B cell (primary cell): ENCODE results near the gene LIPC. TPM values are rescaled to one million over a fixed set of nuclear protein-coding genes. Genes with fewer than 3 reads are reported as not detected.

ENCODE experiments used
- ATAC-seq: fragments of 200-7000 bp; cut with Tn5 transposase; one replicate; pipeline ENCODE4 v1.10.0; 2021; ENCODE audit warnings: low read depth, mild to moderate bottlenecking, moderate number of reproducible peaks, moderate library complexity
- CTCF ChIA-PET: fragments of 350-600 bp; sonication (Branson Sonifier 250); formaldehyde crosslinking; loops from one replicate; lab custom pipeline; 2021; ENCODE audit warnings: antibody characterized with exemption, inconsistent platforms; lab: Charles Lee
- POLR2A ChIA-PET: fragments of 350-600 bp; sonication (Branson Sonifier 250); formaldehyde crosslinking; loops from one replicate; lab custom pipeline; 2021; ENCODE audit warnings: antibody characterized with exemption; lab: Charles Lee
- DNase-seq: peaks from one replicate; pipeline ENCODE4 v3.0.0; 2013
- H2AFZ ChIP-seq: 2 replicates; pipeline ENCODE4 v1.6.1; 2012; ENCODE audit warnings: mild to moderate bottlenecking, low read depth, low read length; ENCODE audit not compliant: insufficient read depth, poor library complexity, severe bottlenecking
- H3K27ac ChIP-seq, 2 donors: 1 replicate in 1 of 2; 2 replicates in 1 of 2; pipeline ENCODE4 v1.5.1; 2012 to 2013; ENCODE audit warnings: low read length in 2 of 2, mild to moderate bottlenecking in 2 of 2, moderate library complexity in 1 of 2
- H3K27me3 ChIP-seq, 4 experiments: fragments of 200-600 bp in 1 of 4; sonication (generic) in 1 of 4; replicated peaks in 1 of 4; 1 replicate in 2 of 4; 2 replicates in 2 of 4; pipeline versions ENCODE4 v1.6.1 to v1.7.0; 2013 to 2016; ENCODE audit warnings: low read length in 3 of 4, mild to moderate bottlenecking in 2 of 4, mixed read lengths in 1 of 4, moderate library complexity in 1 of 4; ENCODE audit not compliant: insufficient read depth in 4 of 4, control insufficient read depth in 3 of 4; ENCODE audit errors: control extremely low read depth in 1 of 4
- H3K36me3 ChIP-seq, 2 experiments: replicated peaks in 1 of 2; 1 replicate in 1 of 2; 2 replicates in 1 of 2; pipeline versions ENCODE4 v1.6.1 to v1.7.1; 2013; ENCODE audit warnings: low read length in 1 of 2; ENCODE audit not compliant: insufficient read depth in 2 of 2, control insufficient read depth in 1 of 2; ENCODE audit errors: control extremely low read depth in 1 of 2, extremely low read depth in 1 of 2
- H3K4me1 ChIP-seq, 2 donors: fragments of 200-600 bp in 1 of 2; sonication (generic) in 1 of 2; 1 replicate in 1 of 2; 2 replicates in 1 of 2; pipeline versions ENCODE4 v1.5.1 to v1.6.1; 2013 to 2017; ENCODE audit warnings: low read length in 2 of 2; ENCODE audit not compliant: control insufficient read depth in 2 of 2, insufficient read depth in 2 of 2
- H3K4me2 ChIP-seq: replicated peaks from 2 replicates; pipeline ENCODE3; 2012; ENCODE audit warnings: mild to moderate bottlenecking, low read depth, low read length; ENCODE audit not compliant: poor library complexity, severe bottlenecking
- H3K4me3 ChIP-seq, 5 experiments: fragments of 200-600 bp in 1 of 5; sonication (generic) in 1 of 5; 1 replicate in 3 of 5; 2 replicates in 2 of 5; pipeline versions ENCODE4 v1.5.1 to v1.7.0; 2011 to 2016; ENCODE audit warnings: low read length in 4 of 5, mild to moderate bottlenecking in 4 of 5, low read depth in 2 of 5, control low read depth in 1 of 5, moderate library complexity in 1 of 5; ENCODE audit not compliant: insufficient read depth in 1 of 5; ENCODE audit errors: control extremely low read depth in 1 of 5, extremely low read depth in 1 of 5
- H3K79me2 ChIP-seq: fragments of 200-600 bp; sonication (generic); one replicate; pipeline ENCODE4 v1.6.0; 2016; ENCODE audit warnings: low read length; ENCODE audit not compliant: control insufficient read depth, insufficient read depth
- H3K9ac ChIP-seq: fragments of 200-600 bp; sonication (generic); 2 replicates; pipeline ENCODE4 v1.6.1; 2017; ENCODE audit warnings: mild to moderate bottlenecking, low read length, moderate library complexity
- H3K9me3 ChIP-seq, 3 donors: one replicate each; pipeline versions ENCODE4 v1.6.1 to v1.7.1; 2013; ENCODE audit warnings: low read length in 2 of 3; ENCODE audit not compliant: control insufficient read depth in 2 of 3, insufficient read depth in 1 of 3; ENCODE audit errors: control extremely low read depth in 1 of 3
- H4K20me1 ChIP-seq: 2 replicates; pipeline ENCODE4 v1.6.0; 2012; ENCODE audit warnings: mild to moderate bottlenecking, low read length; ENCODE audit not compliant: insufficient read depth, control insufficient read depth, poor library complexity, severe bottlenecking
- H3K27ac Mint-ChIP-seq: one replicate; pipeline ENCODE4 v1.8.0; 2021; ENCODE audit warnings: mixed read lengths
- H3K27me3 Mint-ChIP-seq: one replicate; pipeline ENCODE4 v1.8.0; 2021; ENCODE audit warnings: mixed read lengths
- H3K4me1 Mint-ChIP-seq: one replicate; pipeline ENCODE4 v1.8.0; 2021; ENCODE audit warnings: mixed read lengths
- H3K4me3 Mint-ChIP-seq: one replicate; pipeline ENCODE4 v1.8.0; 2021; ENCODE audit warnings: mixed read lengths
- H3K9me3 Mint-ChIP-seq: one replicate; pipeline ENCODE4 v1.8.0; 2022; ENCODE audit warnings: mixed read lengths; ENCODE audit not compliant: insufficient read depth
- CTCF ChIP-seq: fragments of 200-600 bp; IDR thresholded peaks from one replicate; pipeline ENCODE4 v1.8.0; 2022; ENCODE audit warnings: antibody characterized with exemption, mild to moderate bottlenecking
- EZH2 ChIP-seq: IDR thresholded peaks from 2 replicates; pipeline ENCODE4 v1.6.1; 2012; ENCODE audit warnings: borderline replicate concordance, low read depth, mild to moderate bottlenecking, moderate library complexity, low read length; ENCODE audit not compliant: insufficient read depth, poor library complexity, severe bottlenecking
- WGBS: methylation state at CpG from one replicate; pipeline ENCODE4 v1.1.5; 2013; ENCODE audit warnings: missing lambda C conversion rate; ENCODE audit not compliant: insufficient coverage; 5-methylcytosine and 5-hydroxymethylcytosine counted together
- intact Hi-C: fragments of 100-400 bp; cut with micrococcal nuclease; formaldehyde crosslinking; loops from one replicate; pipeline ENCODE4 v1.10.0; 2022
- polyA plus RNA-seq: library from polyadenylated mRNA; depleted of rRNA; stranded (reverse); fragments of >200 nt; gene quantifications from 2 replicates; pipeline ENCODE4 v1.2.3, GENCODE V29; 2012
- total RNA-seq, 2 donors: library from RNA; stranded (reverse); fragments of 120-200 nt in 1 of 2; gene quantifications; 1 replicate in 1 of 2; 2 replicates in 1 of 2; pipeline versions ENCODE4 v1.2.3 to v1.2.4, GENCODE V29; 2013 to 2022

The LIPC gene
- total and polyA plus RNA-seq, 2 donors (not counting 1 experiment from before 2014, with no cell fraction given), result not detected

- no CpG with 5 or more reads among the region's 1 CpG for WGBS
- H3K9me3 ChIP-seq, result no peaks in the 10 kb centered on the region
- ChIA-PET CTCF (no interaction called here), POLR2A (no interaction called here)
- DNase-seq, result no peak
- no peaks in the 10 kb centered on the region for H3K36me3 ChIP-seq
- no peak overlapping the region for H3K4me2 ChIP-seq
- ATAC-seq, result no peak
- no peak overlapping the region for H3K27ac ChIP-seq
- Mint-ChIP-seq H3K4me1 (peaks cover 11% of the 10 kb centered on the region), H3K4me3 (no peak overlapping the region), H3K27me3 (peaks cover 18% of the 10 kb centered on the region), H3K9me3 (no peaks in the 10 kb centered on the region), H3K27ac (no peak overlapping the region)
- no peaks in the 10 kb centered on the region for H4K20me1 ChIP-seq
- H3K9ac ChIP-seq, result no peak overlapping the region
- H3K4me1 ChIP-seq, result peaks cover 5 to 7% of the 10 kb centered on the region in 2 donors
- no peak overlapping the region for H2AFZ ChIP-seq
- TF ChIP-seq CTCF (no peak), EZH2 (no peak)
- intact Hi-C loops, result no loop called here
- H3K4me3 ChIP-seq, result no peak overlapping the region
- H3K79me2 ChIP-seq, result no peaks in the 10 kb centered on the region
- H3K27me3 ChIP-seq, result no peaks in the 10 kb centered on the region
Measured at GRCh38 chr15:58407236-58407775, 24.5 kb upstream of the LIPC start.

GRCh38 chr15:58407778-58408177 lies 24.0 kb upstream of the LIPC start:
- ATAC-seq, result no peak
- CTCF ChIA-PET, result no interaction called here

More at GRCh38 chr15:58407778-58408177, 24.0 kb upstream of the LIPC start:
- no peak overlapping the region for H3K4me3 Mint-ChIP-seq
- no peak overlapping the region for H3K4me2 ChIP-seq
- peaks cover 11% of the 10 kb centered on the region for H3K4me1 Mint-ChIP-seq
- 95% methylated on average over 3 of the region's 4 CpGs for WGBS
- intact Hi-C loops, result no loop called here
- no peaks in the 10 kb centered on the region for H3K9me3 Mint-ChIP-seq
- no peak for DNase-seq
- no peak for TF ChIP-seq CTCF
- no peak for TF ChIP-seq EZH2
- peaks cover 5 to 7% of the 10 kb centered on the region in 2 donors for H3K4me1 ChIP-seq
- H3K27ac Mint-ChIP-seq, result no peak overlapping the region
- no peaks in the 10 kb centered on the region for H3K36me3 ChIP-seq
- no peak overlapping the region for H3K9ac ChIP-seq
- POLR2A ChIA-PET, result no interaction called here
- peaks cover 16% of the 10 kb centered on the region for H3K27me3 Mint-ChIP-seq
- no peaks in the 10 kb centered on the region for H3K9me3 ChIP-seq
- H3K27ac ChIP-seq, result no peak overlapping the region
- H3K4me3 ChIP-seq, result no peak overlapping the region
- H3K79me2 ChIP-seq, result no peaks in the 10 kb centered on the region
- no peaks in the 10 kb centered on the region for H3K27me3 ChIP-seq
- H4K20me1 ChIP-seq, result no peaks in the 10 kb centered on the region
- H2AFZ ChIP-seq, result no peak overlapping the region
